Stimulated activated effector memory CD8-positive, alpha-beta T cell treated with anti-CD3 and anti-CD28 coated beads, Interleukin-12 subunit alpha, Interleukin-12 subunit beta, amount 100 ng/mL, for 72 hours (primary cell): ENCODE data around the gene RNF32.

Experiments used
- ATAC-seq: fragments of 150-1000 bp; cut with Tn5 transposase; 2 replicates; pipeline ENCODE4 v1.10.0; 2021
- DNase-seq, 2 donors: peaks; one replicate each; pipeline ENCODE4 v3.0.0; 2021 to 2022; ENCODE audit warnings: low spot score in 2 of 2
- H3K27ac Mint-ChIP-seq: one replicate; pipeline ENCODE4 v1.8.0; 2022; ENCODE audit warnings: mild to moderate bottlenecking, mixed read lengths
- H3K36me3 Mint-ChIP-seq: one replicate; pipeline ENCODE4 v1.8.0; 2022; ENCODE audit warnings: mild to moderate bottlenecking, mixed read lengths
- H3K4me1 Mint-ChIP-seq: one replicate; pipeline ENCODE4 v1.8.0; 2022; ENCODE audit warnings: mixed read lengths
- H3K4me3 Mint-ChIP-seq: one replicate; pipeline ENCODE4 v1.8.0; 2022; ENCODE audit warnings: mild to moderate bottlenecking, mixed read lengths
- H3K9me3 Mint-ChIP-seq: one replicate; pipeline ENCODE4 v1.8.0; 2022; ENCODE audit warnings: mixed read lengths

RNF32 gene

GRCh38 chr7:156640257-156640948 lies at the start of gene RNF32:
Gene RNF32, plus strand, starts transcription at chr7:156640774. Its CDS starts 3,104 bp downstream, at chr7:156643878.
- DNase-seq, result peak; percentile 97 to 98

GRCh38 chr7:156592155-156592884 lies 48.3 kb upstream of the RNF32 start:
- DNase-seq (no peak), ATAC-seq (no peak)
- Mint-ChIP-seq H3K36me3 (no peaks in the 10 kb centered on the region), H3K27ac (no peak overlapping the region), H3K4me3 (no peak overlapping the region), H3K4me1 (no peaks in the 10 kb centered on the region), H3K9me3 (peaks cover 4% of the 10 kb centered on the region)

More at GRCh38 chr7:156640257-156640948, at the start of gene RNF32:
- peaks cover 3% of the 10 kb centered on the region for H3K9me3 Mint-ChIP-seq
- H3K36me3 Mint-ChIP-seq, result peaks cover 21% of the 10 kb centered on the region
- H3K4me3 Mint-ChIP-seq, result peak within 1 kb of the TSS; percentile 77
- peak; percentile 88 for ATAC-seq
- H3K4me1 Mint-ChIP-seq, result peaks cover 10% of the 10 kb centered on the region
- peak within 1 kb of the TSS; percentile 90 for H3K27ac Mint-ChIP-seq

- no peaks in the 10 kb centered on the region for H3K4me1 Mint-ChIP-seq
- H3K36me3 Mint-ChIP-seq, result no peaks in the 10 kb centered on the region
- H3K27ac Mint-ChIP-seq, result no peak overlapping the region
- ATAC-seq (no peak), DNase-seq (no peak)
- peaks cover 4% of the 10 kb centered on the region for H3K9me3 Mint-ChIP-seq
- H3K4me3 Mint-ChIP-seq, result no peak overlapping the region
Observed at GRCh38 chr7:156594283-156595080, 46.1 kb upstream of the RNF32 start.

GRCh38 chr7:156600496-156600895 lies 40.1 kb upstream of the RNF32 start:
- DNase-seq (no peak), ATAC-seq (no peak)
- Mint-ChIP-seq H3K9me3 (no peaks in the 10 kb centered on the region), H3K36me3 (no peaks in the 10 kb centered on the region), H3K27ac (no peak overlapping the region), H3K4me1 (no peaks in the 10 kb centered on the region), H3K4me3 (no peak overlapping the region)

GRCh38 chr7:156602283-156602682 lies 38.3 kb upstream of the RNF32 start:
- H3K36me3 Mint-ChIP-seq, result no peaks in the 10 kb centered on the region
- no peaks in the 10 kb centered on the region for H3K4me1 Mint-ChIP-seq
- ATAC-seq (no peak), DNase-seq (no peak)
- H3K4me3 Mint-ChIP-seq, result no peak overlapping the region
- H3K27ac Mint-ChIP-seq, result no peak overlapping the region
- H3K9me3 Mint-ChIP-seq, result no peaks in the 10 kb centered on the region

- H3K4me3 Mint-ChIP-seq, result no peak overlapping the region
- no peak for ATAC-seq
- DNase-seq, result no peak
- no peaks in the 10 kb centered on the region for H3K4me1 Mint-ChIP-seq
- no peak overlapping the region for H3K27ac Mint-ChIP-seq
- no peaks in the 10 kb centered on the region for H3K9me3 Mint-ChIP-seq
- H3K36me3 Mint-ChIP-seq, result no peaks in the 10 kb centered on the region
Observed at GRCh38 chr7:156603011-156603410, 37.6 kb upstream of the RNF32 start.

GRCh38 chr7:156603629-156604028 lies 36.9 kb upstream of the RNF32 start:
- no peak overlapping the region for H3K27ac Mint-ChIP-seq
- H3K36me3 Mint-ChIP-seq, result no peaks in the 10 kb centered on the region
- H3K4me1 Mint-ChIP-seq, result no peaks in the 10 kb centered on the region
- ATAC-seq, result no peak
- no peak overlapping the region for H3K4me3 Mint-ChIP-seq
- no peaks in the 10 kb centered on the region for H3K9me3 Mint-ChIP-seq
- DNase-seq, result no peak

GRCh38 chr7:156604311-156604710 lies 36.3 kb upstream of the RNF32 start:
- ATAC-seq (no peak), DNase-seq (no peak)
- H3K36me3 Mint-ChIP-seq, result no peaks in the 10 kb centered on the region
- H3K9me3 Mint-ChIP-seq, result no peaks in the 10 kb centered on the region
- no peaks in the 10 kb centered on the region for H3K4me1 Mint-ChIP-seq
- no peak overlapping the region for H3K27ac Mint-ChIP-seq
- H3K4me3 Mint-ChIP-seq, result no peak overlapping the region

GRCh38 chr7:156604836-156605695 lies 35.5 kb upstream of the RNF32 start:
- H3K9me3 Mint-ChIP-seq, result no peaks in the 10 kb centered on the region
- H3K36me3 Mint-ChIP-seq, result no peaks in the 10 kb centered on the region
- H3K4me1 Mint-ChIP-seq, result no peaks in the 10 kb centered on the region
- DNase-seq, result no peak
- no peak overlapping the region for H3K4me3 Mint-ChIP-seq
- no peak for ATAC-seq
- H3K27ac Mint-ChIP-seq, result no peak overlapping the region

GRCh38 chr7:156606135-156606534 lies 34.4 kb upstream of the RNF32 start:
- Mint-ChIP-seq H3K9me3 (no peaks in the 10 kb centered on the region), H3K4me3 (no peak overlapping the region), H3K4me1 (peaks cover 5% of the 10 kb centered on the region), H3K36me3 (no peaks in the 10 kb centered on the region), H3K27ac (no peak overlapping the region)
- DNase-seq (no peak), ATAC-seq (no peak)

- ATAC-seq (no peak), DNase-seq (no peak)
- Mint-ChIP-seq H3K4me1 (peaks cover 6% of the 10 kb centered on the region), H3K4me3 (peak overlapping the region; percentile 10), H3K27ac (no peak overlapping the region), H3K36me3 (no peaks in the 10 kb centered on the region), H3K9me3 (no peaks in the 10 kb centered on the region)
Observed at GRCh38 chr7:156606691-156607331, 33.8 kb upstream of the RNF32 start.

GRCh38 chr7:156607332-156608172 lies 33.0 kb upstream of the RNF32 start:
- no peaks in the 10 kb centered on the region for H3K36me3 Mint-ChIP-seq
- DNase-seq, result no peak
- peaks cover 14% of the 10 kb centered on the region for H3K4me1 Mint-ChIP-seq
- ATAC-seq, result peak; percentile 27
- no peaks in the 10 kb centered on the region for H3K9me3 Mint-ChIP-seq
- H3K4me3 Mint-ChIP-seq, result peak overlapping the region; percentile 61
- peak overlapping the region; percentile 29 for H3K27ac Mint-ChIP-seq

GRCh38 chr7:156608173-156608478 lies 32.4 kb upstream of the RNF32 start:
- peaks cover 20% of the 10 kb centered on the region for H3K4me1 Mint-ChIP-seq
- ATAC-seq (no peak), DNase-seq (no peak)
- peak overlapping the region; percentile 61 for H3K4me3 Mint-ChIP-seq
- H3K36me3 Mint-ChIP-seq, result no peaks in the 10 kb centered on the region
- H3K9me3 Mint-ChIP-seq, result no peaks in the 10 kb centered on the region
- peak overlapping the region; percentile 29 for H3K27ac Mint-ChIP-seq
